H1 (cell line): ENCODE measurements around the gene PXMP4. TPM values are rescaled to one million over a fixed set of nuclear protein-coding genes. Genes with fewer than 3 reads are reported as not detected.

ENCODE experiments used
- CTCF ChIA-PET: fragments of 300-600 bp; sonication (Branson Sonifier 250); formaldehyde crosslinking; loops from one replicate; lab custom pipeline; 2021; ENCODE audit not compliant: partially characterized antibody; lab: Charles Lee
- POLR2A ChIA-PET: fragments of 300-600 bp; sonication (Branson Sonifier 250); formaldehyde crosslinking; loops from one replicate; lab custom pipeline; 2021; ENCODE audit warnings: inconsistent platforms; ENCODE audit not compliant: partially characterized antibody; lab: Charles Lee
- DNase-seq, 2 experiments: peaks; one replicate each; pipeline versions ENCODE4 v3.0.0 to v3.0.0-alpha.2; 2010 to 2022; ENCODE audit warnings: low spot score in 2 of 2, low read depth in 1 of 2, mixed read lengths in 1 of 2
- FAIRE-seq: peaks from 2 replicates; lab custom pipeline; 2011; peaks lifted over from hg19 to GRCh38; lab: Jason Lieb, UNC
- H2AFZ ChIP-seq: 2 replicates; pipeline ENCODE4 v1.8.1; 2012; ENCODE audit warnings: low read length, inconsistent platforms
- H2AK5ac ChIP-seq: 2 replicates; pipeline ENCODE4 v1.6.1; 2013; ENCODE audit warnings: low read depth, low read length
- H2BK120ac ChIP-seq: replicated peaks from 2 replicates; pipeline ENCODE3; 2013; ENCODE audit warnings: low read depth, low read length, inconsistent platforms
- H2BK12ac ChIP-seq: 2 replicates; pipeline ENCODE4 v1.6.1; 2013; ENCODE audit warnings: low read depth, low read length
- H2BK15ac ChIP-seq: 2 replicates; pipeline ENCODE4 v1.6.1; 2013; ENCODE audit warnings: low read length
- H2BK20ac ChIP-seq: 2 replicates; pipeline ENCODE4 v1.6.1; 2013; ENCODE audit warnings: low read length
- H2BK5ac ChIP-seq: 2 replicates; pipeline ENCODE4 v1.6.1; 2013; ENCODE audit warnings: low read depth, low read length
- H3K14ac ChIP-seq: 2 replicates; pipeline ENCODE4 v1.6.1; 2013; ENCODE audit warnings: inconsistent platforms; ENCODE audit not compliant: insufficient read length
- H3K18ac ChIP-seq: 2 replicates; pipeline ENCODE4 v1.6.1; 2013; ENCODE audit warnings: low read length; ENCODE audit errors: extremely low read depth
- H3K23ac ChIP-seq: 2 replicates; pipeline ENCODE4 v1.6.1; 2013; ENCODE audit warnings: inconsistent platforms; ENCODE audit not compliant: insufficient read length
- H3K23me2 ChIP-seq: 2 replicates; pipeline ENCODE4 v1.6.1; 2013; ENCODE audit warnings: low read depth, low read length
- H3K27ac ChIP-seq: 2 replicates; pipeline ENCODE4 v1.6.1; 2011; ENCODE audit warnings: low read depth, low read length, inconsistent platforms
- H3K27me3 ChIP-seq, 4 experiments: replicated peaks in 1 of 4; 1 replicate in 1 of 4; 2 replicates in 3 of 4; pipeline versions ENCODE4 v1.6.1 to v1.8.1; 2011 to 2013; ENCODE audit warnings: low read length in 3 of 4, mild to moderate bottlenecking in 3 of 4, inconsistent platforms in 2 of 4, mixed read lengths in 2 of 4, moderate library complexity in 1 of 4; ENCODE audit not compliant: control insufficient read depth in 3 of 4, insufficient read depth in 3 of 4; ENCODE audit errors: extremely low read depth in 1 of 4
- H3K36me3 ChIP-seq, 4 experiments: 2 replicates each; pipeline versions ENCODE4 v1.6.1 to v1.8.1; 2011 to 2013; ENCODE audit warnings: mild to moderate bottlenecking in 4 of 4, low read length in 3 of 4, moderate library complexity in 2 of 4, control low read depth in 1 of 4, inconsistent platforms in 1 of 4; ENCODE audit not compliant: insufficient read depth in 4 of 4, control insufficient read depth in 2 of 4
- H3K4ac ChIP-seq: replicated peaks from 2 replicates; pipeline ENCODE3; 2013; ENCODE audit warnings: low read length, low read depth, mixed read lengths, inconsistent platforms; ENCODE audit not compliant: insufficient read length
- H3K4me1 ChIP-seq, 4 experiments: replicated peaks in 1 of 4; 1 replicate in 1 of 4; 2 replicates in 3 of 4; pipeline versions ENCODE4 v1.6.1 to v1.8.1; 2011 to 2013; ENCODE audit warnings: low read length in 3 of 4, inconsistent platforms in 2 of 4, mixed read lengths in 1 of 4; ENCODE audit not compliant: insufficient read depth in 4 of 4, control insufficient read depth in 3 of 4
- H3K4me2 ChIP-seq, 2 experiments: 2 replicates each; pipeline versions ENCODE4 v1.6.1 to v1.8.1; 2011 to 2013; ENCODE audit warnings: low read depth in 2 of 2, low read length in 2 of 2, control low read depth in 1 of 2, inconsistent platforms in 1 of 2, mild to moderate bottlenecking in 1 of 2; ENCODE audit not compliant: insufficient read depth in 1 of 2
- H3K4me3 ChIP-seq, 4 experiments: fragments of 200-600, 300-600 bp in 1 of 4; sonication (generic), shearing (Covaris generic), sonication (Bioruptor Twin) in 1 of 4; 2 replicates each; pipeline versions ENCODE4 v1.5.1 to v1.8.1; 2011 to 2016; ENCODE audit warnings: low read length in 4 of 4, low read depth in 3 of 4, control low read depth in 2 of 4, inconsistent platforms in 2 of 4, mild to moderate bottlenecking in 2 of 4, mixed read lengths in 1 of 4, moderate library complexity in 1 of 4; ENCODE audit not compliant: insufficient read depth in 2 of 4; ENCODE audit errors: extremely low read depth in 1 of 4
- H3K56ac ChIP-seq: replicated peaks from 2 replicates; pipeline ENCODE3; 2013; ENCODE audit warnings: low read depth, mild to moderate bottlenecking, mixed read lengths, low read length, inconsistent platforms; ENCODE audit not compliant: insufficient read length
- H3K79me1 ChIP-seq: 2 replicates; pipeline ENCODE4 v1.6.1; 2013; ENCODE audit warnings: low read depth, low read length, control low read depth
- H3K79me2 ChIP-seq, 2 experiments: 2 replicates each; pipeline versions ENCODE4 v1.6.1 to v1.8.1; 2012 to 2013; ENCODE audit warnings: low read length in 2 of 2, mild to moderate bottlenecking in 2 of 2, inconsistent platforms in 1 of 2; ENCODE audit not compliant: insufficient read depth in 2 of 2, control insufficient read depth in 1 of 2
- H3K9ac ChIP-seq, 4 experiments: replicated peaks in 1 of 4; 1 replicate in 1 of 4; 2 replicates in 3 of 4; pipeline versions ENCODE4 v1.6.1 to v1.8.1; 2011 to 2013; ENCODE audit warnings: low read depth in 3 of 4, low read length in 3 of 4, control low read depth in 2 of 4, mild to moderate bottlenecking in 2 of 4, moderate library complexity in 2 of 4, inconsistent platforms in 1 of 4; ENCODE audit errors: extremely low read depth in 1 of 4
- H3K9me3 ChIP-seq, 2 experiments: 2 replicates each; pipeline versions ENCODE4 v1.6.1 to v1.8.1; 2012 to 2013; ENCODE audit warnings: mild to moderate bottlenecking in 2 of 2, moderate library complexity in 2 of 2, control low read depth in 1 of 2, inconsistent platforms in 1 of 2, low read depth in 1 of 2, low read length in 1 of 2, mixed read lengths in 1 of 2; ENCODE audit not compliant: insufficient read depth in 2 of 2
- H4K20me1 ChIP-seq, 2 experiments: replicated peaks in 1 of 2; 2 replicates each; pipeline versions ENCODE3 to v1.8.1; 2011 to 2013; ENCODE audit warnings: inconsistent platforms in 2 of 2, low read length in 2 of 2, mild to moderate bottlenecking in 1 of 2; ENCODE audit not compliant: insufficient read depth in 2 of 2, control insufficient read depth in 1 of 2
- H4K5ac ChIP-seq: 2 replicates; pipeline ENCODE4 v1.6.1; 2013; ENCODE audit warnings: low read length, low read depth, mixed read lengths, inconsistent platforms; ENCODE audit not compliant: insufficient read length
- H4K8ac ChIP-seq: 2 replicates; pipeline ENCODE4 v1.8.0; 2013; ENCODE audit warnings: mild to moderate bottlenecking, moderate library complexity, low read length, inconsistent platforms; ENCODE audit not compliant: insufficient read depth; ENCODE audit errors: extremely low read depth
- H4K91ac ChIP-seq: replicated peaks from 2 replicates; pipeline ENCODE3; 2013; ENCODE audit warnings: low read length, mixed read lengths, inconsistent platforms; ENCODE audit not compliant: insufficient read length
- ASH2L ChIP-seq: fragments of 200-600, 300-600 bp; sonication (generic); IDR thresholded peaks from one replicate; pipeline ENCODE4 v1.7.1; 2017; ENCODE audit warnings: low read length
- BACH1 ChIP-seq: IDR thresholded peaks from 2 replicates; pipeline ENCODE4 v1.6.1; 2012; ENCODE audit warnings: low read length, improper control_type of control experiment
- CEBPB ChIP-seq: IDR thresholded peaks from 2 replicates; pipeline ENCODE4 v1.6.1; 2012; ENCODE audit warnings: low read depth, low read length
- JUND ChIP-seq: IDR thresholded peaks from 2 replicates; pipeline ENCODE4 v1.6.1; 2011; ENCODE audit warnings: mild to moderate bottlenecking, improper control_type of control experiment, low read length
- KDM5A ChIP-seq: fragments of 200-600 bp; IDR thresholded peaks from 2 replicates; pipeline ENCODE4 v1.7.1; 2012; ENCODE audit warnings: mild to moderate bottlenecking, low read length, inconsistent platforms, mixed read lengths
- NRF1 ChIP-seq: IDR thresholded peaks from 2 replicates; pipeline ENCODE4 v1.6.1; 2011; ENCODE audit warnings: mild to moderate bottlenecking, low read depth, low read length, improper control_type of control experiment
- SIRT6 ChIP-seq: IDR thresholded peaks from one replicate; pipeline ENCODE4 v1.7.1; 2012; ENCODE audit warnings: low read length, inconsistent platforms
- SIX5 ChIP-seq: IDR thresholded peaks from 2 replicates; pipeline ENCODE4 v1.6.1; 2011; ENCODE audit warnings: mild to moderate bottlenecking, low read depth, low read length
- SUZ12 ChIP-seq: fragments of 200-600 bp; sonication (generic); IDR thresholded peaks from 2 replicates; pipeline ENCODE4 v1.6.1; 2012; ENCODE audit warnings: mild to moderate bottlenecking, inconsistent platforms, low read length, moderate library complexity, mixed read lengths
- TEAD4 ChIP-seq: IDR thresholded peaks from 2 replicates; pipeline ENCODE4 v1.6.1; 2012; ENCODE audit warnings: low read depth, low read length, inconsistent platforms, mixed read lengths
- USF2 ChIP-seq: IDR thresholded peaks from 2 replicates; pipeline ENCODE4 v1.6.1; 2011; ENCODE audit warnings: low read length, improper control_type of control experiment
- WGBS, 2 experiments: shearing (Covaris generic) in 1 of 2; methylation state at CpG; one replicate each; pipeline versions ENCODE4 v1.1.6 to v1.1.7; 2013 to 2015; ENCODE audit warnings: low lambda C conversion rate in 2 of 2, mixed read lengths in 2 of 2, inconsistent platforms in 1 of 2, low coverage in 1 of 2, missing lambda C conversion rate in 1 of 2; ENCODE audit not compliant: insufficient replicate concordance in 2 of 2, insufficient coverage in 1 of 2, insufficient read length in 1 of 2; ENCODE audit errors: extremely low coverage in 1 of 2, missing lambda C conversion rate in 1 of 2; 5-methylcytosine and 5-hydroxymethylcytosine counted together
- polyA plus RNA-seq, 7 experiments: library from polyadenylated mRNA; depleted of rRNA in 3 of 7; stranded (reverse) in 5 of 7; unstranded in 2 of 7; fragments of >200 nt in 5 of 7; fragments of 200-250 nt in 2 of 7; gene quantifications; 1 replicate in 5 of 7; 2 replicates in 1 of 7; 4 replicates in 1 of 7; pipeline versions ENCODE4 v1.2.1 to v1.2.3, GENCODE V29; 2011 to 2013; ENCODE audit warnings: missing spikeins in 2 of 7, mixed read lengths in 2 of 7
- total RNA-seq: library from RNA; stranded (reverse); fragmentation: NEBNext Ultra II Directional; extraction: Animal tissue kit (Norgen Biotek cat#: 25700); gene quantifications from 2 replicates; pipeline ENCODE4 v1.2.1, GENCODE V29; 2021

The PXMP4 gene
- total and polyA plus RNA-seq, 2 of the 8 experiments (the other 6 are each of a cell fraction or from before 2014, with no cell fraction given) = 3.3 to 3.4 TPM

GRCh38 chr20:33670715-33671499, 49.2 kb downstream of the PXMP4 start:
- Histone ChIP-seq H2BK5ac (no peak overlapping the region), H4K8ac (no peak overlapping the region; the same call in 1 of the 2 replicates), H3K27ac (no peak overlapping the region), H4K91ac (no peak overlapping the region), H2BK120ac (no peak overlapping the region), H4K20me1 (peaks cover 0 to 21% of the 10 kb centered on the region in 2 experiments), H3K4ac (no peak overlapping the region), H2AFZ (no peak overlapping the region), H3K9me3 (peaks cover 0 to 5% of the 10 kb centered on the region in 2 experiments; a peak in 1 of 4 replicates), H2AK5ac (no peak overlapping the region), H3K4me1 (peaks cover 0 to 32% (median 15%) of the 10 kb centered on the region in 4 experiments; a peak in 5 of 7 replicates), H3K79me1 (no peaks in the 10 kb centered on the region; the same call in 1 of the 2 replicates), H3K23ac (no peak overlapping the region), H2BK12ac (no peak overlapping the region), H3K79me2 (no peaks in the 10 kb centered on the region), H3K9ac (no peak overlapping the region), H2BK15ac (no peak overlapping the region), H3K18ac (no peak overlapping the region), H3K4me2 (no peak overlapping the region), H3K4me3 (no peak overlapping the region), H3K56ac (no peak overlapping the region), H3K23me2 (peaks cover 28% of the 10 kb centered on the region), H3K27me3 (peaks cover 0 to 7% (median 3%) of the 10 kb centered on the region in 4 experiments; a peak in 3 of 7 replicates), H3K14ac (no peak overlapping the region), H4K5ac (no peak overlapping the region), H2BK20ac (no peak overlapping the region), H3K36me3 (peaks cover 2 to 10% (median 6%) of the 10 kb centered on the region in 4 experiments; a peak in 5 of 8 replicates)
- POLR2A ChIA-PET = interaction anchor here (0.5 to 17.9 kb wide), 4 partner anchors 8 to 37 kb away, joined by 3 to 245 read pairs (median 4); partner anchors contain the start of genes C20orf144 and NECAB3
- no peak for FAIRE-seq
- CTCF ChIA-PET = interaction anchor here (0.7 to 1.6 kb wide), 5 partner anchors 8 to 270 kb away, joined by 3 to 5 read pairs (median 3); partner anchors contain the start of gene CDK5RAP1
- 89% methylated on average over 6 of the region's 6 CpGs; no CpG with 5 or more reads in 1 of the 2 experiments for WGBS, 2 experiments
- DNase-seq = no peak
- TF ChIP-seq KDM5A (no peak), SUZ12 (no peak), JUND (no peak), SIX5 (no peak), SIRT6 (no peak), TEAD4 (no peak), BACH1 (no peak), ASH2L (no peak), CEBPB (no peak), USF2 (no peak), NRF1 (no peak)
